GM13977 (cell line): ENCODE results near the gene PML.
"Not testable (repeated sequence)": the region's sequence is repeated elsewhere in the genome, so short reads cannot be mapped to it uniquely, and the experiment has no call there.

Experiments
- DNase-seq: peaks from one replicate; pipeline ENCODE4 v3.0.0; 2012; ENCODE audit warnings: low spot score
- in situ Hi-C: fragments of 300-500 bp; cut with MboI; formaldehyde crosslinking; loops from one replicate; pipeline ENCODE4 v1.12.0; 2022; ENCODE audit warnings: low sequenced_read_pairs, low pct_unique_long_range_greater_than_20kb, mixed read lengths, inconsistent platforms; ENCODE audit not compliant: unreplicated experiment
- TF ChIP-seq, protein P1 (sequence below): IDR thresholded peaks from 2 replicates; pipeline ENCODE4 v1.5.1; 2012; ENCODE audit warnings: mild to moderate bottlenecking, control low read depth; ENCODE audit not compliant: insufficient read depth; ENCODE audit errors: extremely low read depth, missing control alignments

PML gene

GRCh38 chr15:73965094-73965757 is 29.3 kb upstream of the PML start:
- TF ChIP-seq, protein P1, sequence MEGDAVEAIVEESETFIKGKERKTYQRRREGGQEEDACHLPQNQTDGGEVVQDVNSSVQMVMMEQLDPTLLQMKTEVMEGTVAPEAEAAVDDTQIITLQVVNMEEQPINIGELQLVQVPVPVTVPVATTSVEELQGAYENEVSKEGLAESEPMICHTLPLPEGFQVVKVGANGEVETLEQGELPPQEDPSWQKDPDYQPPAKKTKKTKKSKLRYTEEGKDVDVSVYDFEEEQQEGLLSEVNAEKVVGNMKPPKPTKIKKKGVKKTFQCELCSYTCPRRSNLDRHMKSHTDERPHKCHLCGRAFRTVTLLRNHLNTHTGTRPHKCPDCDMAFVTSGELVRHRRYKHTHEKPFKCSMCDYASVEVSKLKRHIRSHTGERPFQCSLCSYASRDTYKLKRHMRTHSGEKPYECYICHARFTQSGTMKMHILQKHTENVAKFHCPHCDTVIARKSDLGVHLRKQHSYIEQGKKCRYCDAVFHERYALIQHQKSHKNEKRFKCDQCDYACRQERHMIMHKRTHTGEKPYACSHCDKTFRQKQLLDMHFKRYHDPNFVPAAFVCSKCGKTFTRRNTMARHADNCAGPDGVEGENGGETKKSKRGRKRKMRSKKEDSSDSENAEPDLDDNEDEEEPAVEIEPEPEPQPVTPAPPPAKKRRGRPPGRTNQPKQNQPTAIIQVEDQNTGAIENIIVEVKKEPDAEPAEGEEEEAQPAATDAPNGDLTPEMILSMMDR, result no peak
- in situ Hi-C loops, result no loop called here
- no peak for DNase-seq

- in situ Hi-C loops, result no loop called here
- DNase-seq, result peak; percentile 76
Measured at GRCh38 chr15:73965758-73966113, 28.8 kb upstream of the PML start.

GRCh38 chr15:73968461-73968860 is 26.1 kb upstream of the PML start:
- in situ Hi-C loops, result no loop called here
- no peak for DNase-seq
- TF ChIP-seq, protein P1, result no peak

More at GRCh38 chr15:73965758-73966113, 28.8 kb upstream of the PML start:
- TF ChIP-seq, protein P1, result no peak

GRCh38 chr15:73969151-73969759 is 25.3 kb upstream of the PML start:
- no peak for DNase-seq
- in situ Hi-C loops, result no loop called here
- TF ChIP-seq, protein P1, result no peak

DNA sequence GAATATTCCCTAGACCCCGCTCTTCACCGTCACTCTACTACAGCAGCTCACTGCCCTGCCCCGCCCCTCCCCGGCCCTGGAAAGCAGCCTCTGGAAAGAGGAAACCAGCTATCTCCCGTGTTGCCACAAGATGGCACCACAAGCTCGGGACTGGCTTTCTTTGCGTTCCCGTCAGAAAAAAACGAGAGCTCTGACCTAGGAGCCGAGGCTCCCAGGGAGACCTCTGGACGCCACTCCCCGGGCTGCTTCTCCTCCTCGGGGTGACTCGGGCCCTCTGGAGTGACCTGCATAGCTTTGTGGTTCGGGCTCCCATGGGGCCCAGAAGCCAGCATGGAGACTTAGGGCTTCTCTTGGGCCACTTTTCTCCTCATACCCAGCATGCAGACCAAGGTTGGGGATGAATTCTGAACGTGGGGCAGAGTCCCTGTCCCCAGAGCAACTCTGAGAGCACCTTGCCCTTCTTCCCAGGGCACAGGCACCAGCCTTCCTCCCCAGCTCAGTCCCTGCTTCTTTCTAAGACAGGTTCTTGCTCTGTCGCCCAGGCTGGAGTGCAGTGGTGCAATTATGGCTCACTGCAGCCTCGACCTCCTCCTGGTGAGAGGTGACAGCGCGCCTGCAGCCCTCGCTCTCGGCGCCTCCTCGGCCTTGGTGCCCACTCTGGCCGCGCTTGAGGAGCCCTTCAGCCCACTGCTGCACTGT is 21.4 kb upstream of the PML start:
- TF ChIP-seq, protein P1, result peak; percentile 88
- in situ Hi-C loops, result no loop called here
- peak; percentile 84 for DNase-seq

DNA sequence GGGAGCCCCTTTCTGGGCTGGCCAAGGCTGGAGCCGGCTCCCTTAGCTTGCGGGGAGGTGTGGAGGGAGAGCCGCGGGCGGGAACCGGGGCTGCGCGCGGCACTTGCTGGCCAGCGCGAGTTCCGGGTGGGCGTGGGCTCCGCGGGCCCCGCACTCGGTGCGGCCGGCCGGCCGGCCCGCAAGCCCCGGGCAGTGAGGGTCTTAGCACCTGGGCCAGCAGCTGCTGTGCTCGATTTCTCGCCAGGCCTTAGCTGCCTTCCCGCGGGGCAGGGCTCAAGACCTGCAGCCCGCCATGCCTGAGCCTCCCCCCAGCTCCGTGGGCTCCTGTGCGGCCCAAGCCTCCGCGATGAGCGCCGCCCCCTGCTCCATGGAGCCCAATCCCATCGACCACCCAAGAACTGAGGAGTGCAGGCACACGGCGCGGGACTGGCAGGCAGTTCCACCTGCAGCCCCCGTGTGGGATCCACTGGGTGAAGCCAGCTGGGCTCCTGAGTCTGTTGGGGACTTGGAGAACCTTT is 20.8 kb upstream of the PML start:
- DNase-seq, in situ Hi-C loops: not testable (repeated sequence)

DNA sequence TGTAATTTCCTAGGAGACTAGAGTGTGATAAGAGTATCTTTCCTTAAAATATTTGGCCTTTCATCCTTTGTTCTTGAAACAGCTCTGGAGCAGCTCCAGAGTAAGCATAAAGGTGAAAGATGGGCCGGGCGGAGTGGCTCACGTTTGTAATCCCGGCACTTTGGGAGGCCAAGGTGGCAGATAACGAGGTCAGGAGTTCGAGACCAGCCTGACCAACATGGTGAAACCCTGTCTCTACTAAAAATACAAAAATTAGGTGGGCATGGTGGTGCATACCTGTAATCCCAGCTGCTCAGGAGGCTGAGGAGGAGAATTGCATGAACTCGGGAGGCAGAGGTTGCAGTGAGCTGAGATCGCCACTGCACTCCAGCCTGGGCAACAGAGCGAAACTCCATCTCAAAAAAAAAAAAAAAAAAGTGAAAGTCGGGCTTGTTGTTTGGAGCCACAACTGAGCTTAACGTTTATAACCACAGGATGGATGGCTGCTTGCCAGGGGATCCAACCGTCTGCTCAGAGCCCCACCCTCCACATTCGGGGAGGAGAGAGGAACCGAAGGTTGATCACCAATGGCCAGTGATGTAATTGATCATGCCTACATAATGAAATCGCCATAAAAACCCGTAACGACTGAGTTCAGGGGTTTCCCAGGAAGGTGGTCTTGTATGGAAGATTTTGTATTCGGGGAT is 18.9 kb upstream of the PML start:
- in situ Hi-C loops, DNase-seq: not testable (repeated sequence)
